Peyer's patch (tissue), 4 donors: ENCODE results near the gene FAM43A.

Experiments used
- POLR2A ChIP-seq, 2 donors: fragments of 450-650 bp; IDR thresholded peaks; one replicate each; pipeline ENCODE4 v1.5.1; 2017; ENCODE audit warnings: antibody characterized with exemption in 2 of 2, mild to moderate bottlenecking in 2 of 2, moderate library complexity in 2 of 2
- TF ChIP-seq, protein P1 (sequence below), 6 experiments: fragments of 450-650 bp in 4 of 6; fragments of 200-600 bp in 2 of 6; sonication (generic) in 1 of 6; IDR thresholded peaks; one replicate each; pipeline ENCODE4 v1.5.1; 2017 to 2019; ENCODE audit warnings: antibody characterized with exemption in 6 of 6, mild to moderate bottlenecking in 3 of 6, moderate library complexity in 1 of 6

DNA sequence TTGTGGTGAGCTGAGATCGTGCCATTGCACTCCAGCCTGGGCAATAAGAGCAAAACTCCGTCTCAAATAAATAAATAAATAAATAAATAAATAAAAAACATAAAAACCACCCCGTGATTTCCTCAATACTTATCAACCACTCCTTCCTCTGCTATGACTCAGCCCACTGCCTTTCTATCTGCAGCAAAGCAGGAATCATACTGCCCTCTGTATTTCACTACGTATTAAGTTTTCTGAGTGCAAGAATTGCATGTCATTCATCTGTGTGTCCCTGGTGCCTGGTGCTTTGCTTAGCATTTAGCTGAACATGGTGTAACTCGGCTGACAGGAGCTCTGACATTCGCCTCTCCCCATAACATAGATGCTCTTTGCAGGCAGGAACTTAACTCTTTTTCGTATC, 20.8 kb upstream of the FAM43A start:
- TF ChIP-seq, protein P1, sequence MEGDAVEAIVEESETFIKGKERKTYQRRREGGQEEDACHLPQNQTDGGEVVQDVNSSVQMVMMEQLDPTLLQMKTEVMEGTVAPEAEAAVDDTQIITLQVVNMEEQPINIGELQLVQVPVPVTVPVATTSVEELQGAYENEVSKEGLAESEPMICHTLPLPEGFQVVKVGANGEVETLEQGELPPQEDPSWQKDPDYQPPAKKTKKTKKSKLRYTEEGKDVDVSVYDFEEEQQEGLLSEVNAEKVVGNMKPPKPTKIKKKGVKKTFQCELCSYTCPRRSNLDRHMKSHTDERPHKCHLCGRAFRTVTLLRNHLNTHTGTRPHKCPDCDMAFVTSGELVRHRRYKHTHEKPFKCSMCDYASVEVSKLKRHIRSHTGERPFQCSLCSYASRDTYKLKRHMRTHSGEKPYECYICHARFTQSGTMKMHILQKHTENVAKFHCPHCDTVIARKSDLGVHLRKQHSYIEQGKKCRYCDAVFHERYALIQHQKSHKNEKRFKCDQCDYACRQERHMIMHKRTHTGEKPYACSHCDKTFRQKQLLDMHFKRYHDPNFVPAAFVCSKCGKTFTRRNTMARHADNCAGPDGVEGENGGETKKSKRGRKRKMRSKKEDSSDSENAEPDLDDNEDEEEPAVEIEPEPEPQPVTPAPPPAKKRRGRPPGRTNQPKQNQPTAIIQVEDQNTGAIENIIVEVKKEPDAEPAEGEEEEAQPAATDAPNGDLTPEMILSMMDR (IDR thresholded peaks at IDR 0.05) = no peak
- no peak for TF ChIP-seq POLR2A (IDR thresholded peaks at IDR 0.05)
